ENCODE measurements around the gene FAM114A2.

GRCh38 chr5:154063372-154063771, 24.7 kb upstream of the FAM114A2 start:
- TF ChIP-seq CTCF (conservative IDR thresholded peaks at IDR 0.05) (no peak), ZFX (IDR thresholded peaks at IDR 0.05) (no peak)

Measured in C4-2B (cell line).